Fibroblast of villous mesenchyme (primary cell): ENCODE results near the gene NISCH. TPM values are rescaled to one million over a fixed set of nuclear protein-coding genes. Genes with fewer than 3 reads are reported as not detected.

Experiments
- DNase-seq: peaks from one replicate; pipeline ENCODE4 v3.0.0-alpha.2; 2010; ENCODE audit warnings: low read depth
- H3K4me3 ChIP-seq: 2 replicates; pipeline ENCODE4 v1.5.1; 2011; ENCODE audit warnings: low read depth, mild to moderate bottlenecking, low read length
- CTCF ChIP-seq: IDR thresholded peaks from 2 replicates; pipeline ENCODE4 v1.5.1; 2012; ENCODE audit warnings: low read depth, mild to moderate bottlenecking, low read length; ENCODE audit not compliant: insufficient read depth
- total RNA-seq: library from RNA; depleted of rRNA; stranded (reverse); fragments of >200 nt; gene quantifications from 2 replicates; pipeline ENCODE4 v1.2.3, GENCODE V29; 2012

NISCH gene
- total RNA-seq, 1 donor = 82.5 TPM

DNA sequence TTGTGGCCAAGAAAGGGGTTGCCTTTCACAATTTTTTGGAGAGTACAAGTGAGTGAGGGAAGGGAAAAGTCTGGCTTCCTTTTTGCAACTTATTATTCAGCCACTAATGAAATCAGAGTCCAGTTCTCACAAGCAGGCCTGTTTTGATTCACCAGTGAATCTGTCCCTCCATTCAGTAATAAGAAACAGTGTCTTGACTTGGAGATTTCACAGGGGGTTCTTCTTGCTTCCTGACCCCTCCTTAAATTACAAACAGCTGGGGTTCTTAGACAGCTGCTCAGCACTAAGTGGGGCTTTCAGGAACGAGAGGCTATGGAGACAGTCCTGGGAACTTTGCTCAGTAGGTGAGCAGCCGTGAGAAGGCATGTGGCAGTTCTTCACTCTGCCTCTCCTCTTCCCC lies 35.0 kb upstream of the NISCH start:
- no peak for TF ChIP-seq CTCF
- no peak overlapping the region for H3K4me3 ChIP-seq
- no peak for DNase-seq

GRCh38 chr3:52422669-52423068 lies 32.7 kb upstream of the NISCH start:
- no peak for DNase-seq
- no peak overlapping the region for H3K4me3 ChIP-seq
- TF ChIP-seq CTCF = no peak

- DNase-seq = no peak
- TF ChIP-seq CTCF = no peak
- H3K4me3 ChIP-seq = no peak overlapping the region
These were observed 32.2 kb upstream of the NISCH start for GRCh38 chr3:52423173-52423572.

DNA sequence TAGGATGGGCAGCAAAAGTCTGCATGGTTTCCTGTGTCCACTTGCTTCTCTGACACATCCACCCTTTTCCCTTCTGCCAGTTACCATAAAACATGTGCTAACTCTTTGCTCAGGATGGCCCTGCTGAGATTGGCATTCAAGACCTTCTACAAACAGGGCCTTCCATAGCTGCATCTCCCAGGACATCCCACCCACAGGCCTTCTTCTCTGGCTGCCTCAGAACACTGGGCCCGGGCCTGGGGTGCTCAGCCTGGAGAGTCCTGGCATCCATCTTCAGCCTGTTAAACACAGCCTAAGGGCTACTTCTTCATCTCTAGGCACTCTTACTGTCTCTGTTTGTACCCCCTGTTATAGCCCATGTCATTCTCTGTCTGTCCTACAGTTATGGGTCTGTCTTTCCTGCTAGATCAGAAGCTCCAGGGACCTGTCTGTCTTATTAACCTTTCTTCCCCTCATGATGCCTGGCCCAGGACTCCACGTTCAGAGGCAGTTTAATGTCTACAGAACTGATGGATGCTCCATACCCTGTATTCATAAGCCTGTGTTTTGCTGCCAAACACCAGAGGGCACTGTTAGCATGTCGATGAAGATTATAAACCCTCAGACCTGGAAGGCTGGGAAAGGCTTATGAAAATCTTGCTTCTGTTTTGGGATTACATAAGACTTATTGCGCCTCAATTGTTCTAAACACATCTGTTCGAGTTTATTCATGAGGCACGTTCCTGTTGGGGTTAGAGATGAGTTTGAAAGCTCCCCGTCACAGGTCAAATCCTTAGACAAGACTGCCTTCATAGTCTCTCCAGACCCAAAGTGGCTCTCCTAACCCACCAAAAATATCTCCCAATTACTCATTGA lies 27.0 kb upstream of the NISCH start:
- peak; percentile 90 for DNase-seq
- TF ChIP-seq CTCF = peak; percentile 83
- no peak overlapping the region for H3K4me3 ChIP-seq

DNA sequence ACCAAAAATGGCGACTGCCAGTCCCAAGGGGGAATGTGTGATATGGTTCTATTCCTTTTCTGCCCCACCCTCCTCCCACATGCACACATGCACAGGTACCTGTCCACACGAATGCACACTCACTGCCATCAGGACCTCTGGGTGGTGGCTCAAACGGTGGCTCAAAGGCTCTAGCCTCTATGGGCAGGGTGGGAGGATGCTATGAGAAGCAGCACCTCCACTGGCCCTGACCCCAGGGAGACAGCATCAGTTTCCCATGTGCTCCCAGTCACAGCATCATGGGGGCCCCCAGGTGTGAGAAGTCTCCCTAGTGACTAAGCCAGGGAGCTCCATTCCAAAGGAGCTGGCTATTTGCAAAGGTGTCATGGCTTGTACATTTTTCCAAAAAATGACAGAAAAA lies 26.4 kb upstream of the NISCH start:
- DNase-seq = no peak
- no peak overlapping the region for H3K4me3 ChIP-seq
- TF ChIP-seq CTCF = no peak

DNA sequence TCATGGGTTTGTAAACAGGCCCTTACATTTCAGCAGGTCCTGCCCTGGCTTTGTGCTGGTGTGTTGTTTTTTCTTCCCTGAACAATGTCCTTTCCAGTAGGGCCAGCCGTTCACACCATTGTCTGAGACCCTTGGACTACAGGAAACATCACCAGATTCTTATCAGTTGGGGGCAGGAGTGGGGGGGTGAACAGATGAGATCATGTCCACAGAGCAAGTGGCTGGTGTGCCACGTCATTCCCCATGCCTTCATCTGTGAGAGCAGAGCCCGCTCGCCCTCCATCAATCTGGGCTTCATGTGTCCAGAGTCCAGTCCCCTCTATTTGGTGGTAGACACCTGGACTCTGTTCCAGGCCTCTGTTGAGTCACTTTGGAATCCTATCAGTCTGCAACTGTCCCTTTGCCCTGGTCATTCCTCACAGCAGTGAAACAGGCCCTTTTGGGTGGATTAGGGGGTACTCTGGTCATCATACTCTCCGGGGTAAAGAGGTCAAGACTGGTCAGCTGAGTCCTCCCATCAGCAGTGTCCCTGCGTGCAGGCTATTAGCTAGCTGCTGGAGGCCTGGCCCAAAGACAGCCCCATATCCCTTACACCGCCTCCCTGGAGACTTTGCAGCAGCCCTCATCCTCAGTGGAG lies 25.5 kb upstream of the NISCH start:
- no peak overlapping the region for H3K4me3 ChIP-seq
- DNase-seq = no peak
- no peak for TF ChIP-seq CTCF
